ENCODE measurements around the gene POC1A.

POC1A gene

GRCh38 chr3:52117537-52117936, 36.7 kb downstream of the POC1A start:
- no peaks in the 10 kb centered on the region for H3K9me3 ChIP-seq (ENCODE audit: severe bottlenecking)
- no peaks in the 10 kb centered on the region for H3K4me1 ChIP-seq (ENCODE audit: insufficient read depth, poor library complexity, severe bottlenecking)
- ATAC-seq (ENCODE audit: low read depth): no peak
- H3K27ac ChIP-seq (ENCODE audit: poor library complexity, severe bottlenecking): no peak overlapping the region
- H3K36me3 ChIP-seq (ENCODE audit: low read depth): peaks cover 44% of the 10 kb centered on the region
- no peak for TF ChIP-seq CTCF (IDR thresholded peaks at IDR 0.05; ENCODE audit: poor library complexity, severe bottlenecking)
- H3K4me3 ChIP-seq (ENCODE audit: severe bottlenecking): no peak overlapping the region
- DNase-seq (ENCODE audit: low spot score): no peak
- H3K27me3 ChIP-seq (ENCODE audit: insufficient read depth, poor library complexity, severe bottlenecking): no peaks in the 10 kb centered on the region

GRCh38 chr3:52112056-52112455, 42.2 kb downstream of the POC1A start:
- H3K36me3 ChIP-seq (ENCODE audit: low read depth): peaks cover 37% of the 10 kb centered on the region
- no peak for ATAC-seq (ENCODE audit: low read depth)

DNA sequence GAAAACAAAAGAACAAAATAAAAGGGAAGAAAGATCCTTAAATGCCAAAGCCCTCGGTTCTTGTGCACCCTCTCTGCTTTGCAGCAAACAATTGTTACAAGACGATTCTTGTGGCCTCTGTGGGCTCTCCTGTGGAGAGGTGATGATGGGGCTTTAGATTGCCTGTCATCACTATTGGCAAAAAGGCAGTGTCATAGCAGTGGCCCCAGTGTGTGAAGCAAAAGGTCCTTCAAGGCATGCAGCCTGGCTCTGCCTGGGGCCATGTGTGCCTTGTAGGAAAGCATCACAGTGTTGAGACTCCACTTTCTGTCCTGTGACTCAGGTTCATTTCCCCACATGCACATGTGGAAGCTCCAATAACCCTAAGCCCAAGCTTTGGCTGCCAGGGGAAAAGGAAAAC, 43.7 kb downstream of the POC1A start:
- Histone ChIP-seq H3K4me3 (ENCODE audit: severe bottlenecking) (no peak overlapping the region), H3K4me1 (ENCODE audit: insufficient read depth, poor library complexity, severe bottlenecking) (peaks cover 14% of the 10 kb centered on the region), H3K36me3 (ENCODE audit: low read depth) (peaks cover 26% of the 10 kb centered on the region), H3K27ac (ENCODE audit: poor library complexity, severe bottlenecking) (no peak overlapping the region), H3K9me3 (ENCODE audit: severe bottlenecking) (no peaks in the 10 kb centered on the region), H3K27me3 (ENCODE audit: insufficient read depth, poor library complexity, severe bottlenecking) (no peaks in the 10 kb centered on the region)
- no peak for TF ChIP-seq CTCF (IDR thresholded peaks at IDR 0.05; ENCODE audit: poor library complexity, severe bottlenecking)
- ATAC-seq (ENCODE audit: low read depth): no peak
- no peak for DNase-seq (ENCODE audit: low spot score)

More at GRCh38 chr3:52112056-52112455, 42.2 kb downstream of the POC1A start:
- Histone ChIP-seq H3K27ac (ENCODE audit: poor library complexity, severe bottlenecking) (no peak overlapping the region), H3K27me3 (ENCODE audit: insufficient read depth, poor library complexity, severe bottlenecking) (no peaks in the 10 kb centered on the region), H3K4me1 (ENCODE audit: insufficient read depth, poor library complexity, severe bottlenecking) (peaks cover 8% of the 10 kb centered on the region), H3K9me3 (ENCODE audit: severe bottlenecking) (no peaks in the 10 kb centered on the region), H3K4me3 (ENCODE audit: severe bottlenecking) (no peak overlapping the region)
- DNase-seq (ENCODE audit: low spot score): no peak
- no peak for TF ChIP-seq CTCF (IDR thresholded peaks at IDR 0.05; ENCODE audit: poor library complexity, severe bottlenecking)

- H3K9me3 ChIP-seq (ENCODE audit: severe bottlenecking): no peaks in the 10 kb centered on the region
- no peak overlapping the region for H3K4me3 ChIP-seq (ENCODE audit: severe bottlenecking)
- peaks cover 22% of the 10 kb centered on the region for H3K36me3 ChIP-seq (ENCODE audit: low read depth)
- no peak overlapping the region for H3K27ac ChIP-seq (ENCODE audit: poor library complexity, severe bottlenecking)
- peaks cover 14% of the 10 kb centered on the region for H3K4me1 ChIP-seq (ENCODE audit: insufficient read depth, poor library complexity, severe bottlenecking)
- ATAC-seq (ENCODE audit: low read depth) (no peak), DNase-seq (ENCODE audit: low spot score) (no peak)
- no peaks in the 10 kb centered on the region for H3K27me3 ChIP-seq (ENCODE audit: insufficient read depth, poor library complexity, severe bottlenecking)
- TF ChIP-seq CTCF (IDR thresholded peaks at IDR 0.05; ENCODE audit: poor library complexity, severe bottlenecking): no peak
These were observed 44.5 kb downstream of the POC1A start for GRCh38 chr3:52109611-52110301.
